HepG2 (cell line): ENCODE data around the gene MRRF. TPM values are rescaled to one million over a fixed set of nuclear protein-coding genes. Genes with fewer than 3 reads are reported as not detected.

ENCODE experiments used
- ATAC-seq: fragments of 200-7000 bp; cut with Tn5 transposase; 3 replicates; pipeline ENCODE4 v1.9.1; 2020; ENCODE audit warnings: mild to moderate bottlenecking, moderate library complexity
- BruUV-seq: library from RNA; stranded (reverse); fragments of 400-500 nt; replicated peaks from 2 replicates; lab custom pipeline; 2021; lab: Mats Ljungman, UMichigan
- CTCF ChIA-PET: fragments of 300-600 bp; formaldehyde crosslinking; extraction: SDS; loops from one replicate; lab custom pipeline; 2021; ENCODE audit warnings: low total read pairs, inconsistent platforms, low intra/inter-chr PET ratio; lab: Yijun Ruan, JAX
- POLR2A ChIA-PET: fragments of 350-600 bp; sonication (Branson Sonifier 250); formaldehyde crosslinking; loops from one replicate; lab custom pipeline; 2020; ENCODE audit warnings: antibody characterized with exemption, inconsistent platforms; lab: Yijun Ruan, JAX
- DNase-seq: peaks from one replicate; pipeline ENCODE4 v3.0.0-alpha.2; 2015; ENCODE audit warnings: low spot score
- FAIRE-seq: peaks from 3 replicates; lab custom pipeline; 2011; peaks lifted over from hg19 to GRCh38; lab: Jason Lieb, UNC
- H2AFZ ChIP-seq: one replicate; pipeline ENCODE4 v1.6.1; 2011; ENCODE audit warnings: low read length, inconsistent platforms
- H3K27ac ChIP-seq: fragments of 300-600 bp; 3 replicates; pipeline ENCODE4 v1.8.0; 2011; ENCODE audit warnings: mixed run types, mild to moderate bottlenecking, mixed read lengths, low read length, inconsistent platforms; ENCODE audit not compliant: insufficient read depth; ENCODE audit errors: extremely low read length
- H3K27me3 ChIP-seq, 2 experiments: fragments of 200-600 bp in 1 of 2; 2 replicates in 1 of 2; 3 replicates in 1 of 2; pipeline versions ENCODE4 v1.6.0 to v1.8.0; 2011; ENCODE audit warnings: low read length in 2 of 2, mild to moderate bottlenecking in 2 of 2, moderate library complexity in 2 of 2, inconsistent platforms in 1 of 2; ENCODE audit not compliant: insufficient read depth in 2 of 2, control insufficient read depth in 1 of 2
- H3K36me3 ChIP-seq, 2 experiments: fragments of 200-600 bp in 1 of 2; replicated peaks in 1 of 2; 2 replicates in 1 of 2; 3 replicates in 1 of 2; pipeline versions ENCODE4 v1.5.1 to v1.8.0; 2011; ENCODE audit warnings: low read length in 2 of 2, inconsistent platforms in 1 of 2; ENCODE audit not compliant: insufficient read depth in 2 of 2, control insufficient read depth in 1 of 2
- H3K4me1 ChIP-seq: 2 replicates; pipeline ENCODE4 v1.5.1; 2012; ENCODE audit warnings: low read length, inconsistent platforms; ENCODE audit not compliant: insufficient read depth
- H3K4me2 ChIP-seq: 2 replicates; pipeline ENCODE4 v1.6.0; 2011; ENCODE audit warnings: low read depth, low read length, inconsistent platforms
- H3K4me3 ChIP-seq, 3 experiments: fragments of 200-600 bp in 1 of 3; sonication (generic), shearing (Covaris generic) in 1 of 3; replicated peaks in 1 of 3; 2 replicates each; pipeline ENCODE4 v1.5.1; 2011 to 2016; ENCODE audit warnings: low read length in 3 of 3, inconsistent platforms in 2 of 3, low read depth in 2 of 3, mild to moderate bottlenecking in 2 of 3, control low read depth in 1 of 3, mixed read lengths in 1 of 3; ENCODE audit not compliant: insufficient read depth in 1 of 3
- H3K79me2 ChIP-seq: one replicate; pipeline ENCODE4 v1.6.1; 2011; ENCODE audit warnings: low read length, inconsistent platforms; ENCODE audit not compliant: insufficient read depth
- H3K9ac ChIP-seq: 2 replicates; pipeline ENCODE4 v1.6.0; 2011; ENCODE audit warnings: mild to moderate bottlenecking, low read depth, low read length, inconsistent platforms; ENCODE audit not compliant: insufficient read depth
- H3K9me3 ChIP-seq: 2 replicates; pipeline ENCODE4 v1.5.1; 2012; ENCODE audit warnings: mild to moderate bottlenecking, low read length
- H4K20me1 ChIP-seq: 2 replicates; pipeline ENCODE4 v1.6.0; 2011; ENCODE audit warnings: inconsistent platforms, mild to moderate bottlenecking, low read length, moderate library complexity; ENCODE audit not compliant: insufficient read depth
- CAMTA2 ChIP-seq: sonication (generic); formaldehyde crosslinking; IDR thresholded peaks from 2 replicates; pipeline ENCODE4 v1.4.0; 2020; ENCODE audit warnings: mild to moderate bottlenecking, missing genetic modification reagents, borderline replicate concordance
- CBX5 ChIP-seq: sonication (generic); formaldehyde crosslinking; IDR thresholded peaks from 2 replicates; pipeline ENCODE4 v1.4.0; 2020; ENCODE audit warnings: missing genetic modification reagents, borderline replicate concordance
- FOXO1 ChIP-seq: sonication (generic); formaldehyde crosslinking; IDR thresholded peaks from 2 replicates; pipeline ENCODE4 v1.4.0; 2020; ENCODE audit warnings: missing genetic modification reagents
- HDAC2 ChIP-seq: sonication (generic); formaldehyde crosslinking; IDR thresholded peaks from 2 replicates; pipeline ENCODE4 v1.4.0; 2020; ENCODE audit warnings: missing genetic modification reagents
- HDAC6 ChIP-seq: fragments of 200-600 bp; sonication (generic); IDR thresholded peaks from 2 replicates; pipeline ENCODE4 v1.7.0; 2017; ENCODE audit warnings: mild to moderate bottlenecking, antibody characterized with exemption, low read length, low read depth
- MEIS2 ChIP-seq: sonication (generic); formaldehyde crosslinking; IDR thresholded peaks from 2 replicates; pipeline ENCODE4 v1.9.0; 2021; ENCODE audit warnings: mild to moderate bottlenecking, missing genetic modification reagents
- NR2F6 ChIP-seq, 2 experiments: IDR thresholded peaks; 2 replicates each; pipeline ENCODE4 v1.6.1; 2016; ENCODE audit warnings: antibody characterized with exemption in 1 of 2, mild to moderate bottlenecking in 1 of 2
- PCBP1 ChIP-seq: fragments of 200-400 bp; formaldehyde crosslinking; IDR thresholded peaks from 2 replicates; pipeline ENCODE4 v1.6.1; 2017; ENCODE audit warnings: mild to moderate bottlenecking, low read depth, low read length, borderline replicate concordance
- SRSF9 ChIP-seq: fragments of 200-400 bp; formaldehyde crosslinking; IDR thresholded peaks from 2 replicates; pipeline ENCODE4 v1.6.1; 2018; ENCODE audit warnings: borderline replicate concordance, mild to moderate bottlenecking, low read depth, low read length; ENCODE audit not compliant: insufficient read depth, poor library complexity, severe bottlenecking
- ZNF234 ChIP-seq: sonication (generic); formaldehyde crosslinking; conservative IDR thresholded peaks from 2 replicates; pipeline ENCODE4 v1.5.1; 2020; ENCODE audit warnings: mild to moderate bottlenecking, missing genetic modification reagents
- ZNF24 ChIP-seq: fragments of 450-650 bp; IDR thresholded peaks from 2 replicates; pipeline ENCODE4 v1.6.1; 2017; ENCODE audit warnings: antibody characterized with exemption, mild to moderate bottlenecking
- ZNF30 ChIP-seq: sonication (generic); formaldehyde crosslinking; IDR thresholded peaks from 2 replicates; pipeline ENCODE4 v1.5.0; 2020; ENCODE audit warnings: mild to moderate bottlenecking, missing genetic modification reagents
- ZNF567 ChIP-seq: sonication (generic); formaldehyde crosslinking; IDR thresholded peaks from 2 replicates; pipeline ENCODE4 v1.8.1; 2023; ENCODE audit warnings: mild to moderate bottlenecking, missing genetic modification reagents, borderline replicate concordance
- ZNF768 ChIP-seq: sonication (generic); formaldehyde crosslinking; IDR thresholded peaks from 2 replicates; pipeline ENCODE4 v1.4.0; 2020; ENCODE audit warnings: missing genetic modification reagents
- WGBS: methylation state at CpG from one replicate; pipeline ENCODE4 v1.1.6; 2017; ENCODE audit warnings: low lambda C conversion rate; 5-methylcytosine and 5-hydroxymethylcytosine counted together
- in situ Hi-C: cut with HindIII; loops from 2 replicates; pipeline ENCODE4 v1.10.0; 2017; ENCODE audit warnings: low pct_unique_long_range_greater_than_20kb; ENCODE audit not compliant: extremely low pct_ligation_motif_present
- intact Hi-C: fragments of 100-400 bp; cut with micrococcal nuclease; formaldehyde crosslinking; loops from one replicate; pipeline ENCODE4 v1.10.0; 2022; ENCODE audit not compliant: unreplicated experiment
- polyA plus RNA-seq, 8 experiments: library from polyadenylated mRNA; depleted of rRNA in 3 of 8; stranded (reverse) in 7 of 8; unstranded in 1 of 8; fragments of >200 nt; fragmentation: Illumina TruSeq in 4 of 8; extraction: Trizol in 4 of 8; gene quantifications; 2 replicates each; pipeline versions ENCODE4 v1.2.1 to v1.2.3, GENCODE V29; 2011 to 2016; ENCODE audit warnings: low read depth in 4 of 8, missing spikeins in 1 of 8, mixed read lengths in 1 of 8; ENCODE audit not compliant: insufficient read depth in 1 of 8
- total RNA-seq, 5 experiments: library from RNA; depleted of rRNA; stranded (reverse); fragments of >200 nt; fragmentation: Illumina TruSeq; extraction: Trizol; gene quantifications; 2 replicates each; pipeline ENCODE4 v1.2.3, GENCODE V29; 2016; ENCODE audit warnings: low read depth in 1 of 5
- TF ChIP-seq, protein P1 (sequence below): IDR thresholded peaks from 2 replicates; pipeline ENCODE4 v1.6.1; 2018; ENCODE audit warnings: missing genetic modification reagents
- TF ChIP-seq, protein P2 (sequence below): IDR thresholded peaks from 2 replicates; pipeline ENCODE4 v1.6.1; 2016; ENCODE audit warnings: low read depth, missing genetic modification reagents, missing compliant biosample characterization
- TF ChIP-seq, protein P3 (sequence below): sonication (generic); formaldehyde crosslinking; IDR thresholded peaks from 2 replicates; pipeline ENCODE4 v1.9.0; 2021; ENCODE audit warnings: missing genetic modification reagents, borderline replicate concordance

Gene MRRF
- total and polyA plus RNA-seq, 2 of the 13 experiments (the other 11 are each of a cell fraction or from before 2014, with no cell fraction given): 37.3 to 44.3 TPM

DNA sequence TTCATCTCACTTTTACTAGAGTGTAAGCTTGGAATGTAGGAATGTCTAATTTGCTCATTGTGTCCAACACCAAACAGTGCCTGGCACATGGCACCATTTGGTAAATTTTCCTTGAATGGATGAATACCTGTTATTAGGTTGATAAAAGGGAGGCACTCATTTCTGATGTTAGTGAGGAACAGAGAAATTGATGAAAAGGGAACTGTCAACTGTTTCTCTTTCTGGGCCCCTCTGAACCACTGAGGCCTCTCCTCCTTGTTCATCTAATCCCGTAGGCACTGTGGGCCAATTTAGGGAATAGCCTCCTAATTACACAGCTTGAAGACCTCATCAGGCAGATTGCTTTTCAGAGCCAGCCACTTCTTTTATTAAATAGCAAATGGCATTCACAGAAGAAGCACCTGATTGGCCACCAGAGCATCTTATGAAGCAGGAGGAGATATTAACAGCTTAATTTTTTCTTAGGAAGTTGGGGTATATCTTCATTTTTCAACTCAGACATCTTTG is 22.6 kb downstream of the MRRF start:
- no peak for FAIRE-seq
- Histone ChIP-seq H2AFZ (no peak overlapping the region), H3K4me1 (no peaks in the 10 kb centered on the region), H3K9me3 (no peaks in the 10 kb centered on the region), H3K79me2 (no peaks in the 10 kb centered on the region), H3K27me3 (no peaks in the 10 kb centered on the region), H3K9ac (no peak overlapping the region), H3K4me2 (no peak overlapping the region), H3K27ac (no peak overlapping the region), H4K20me1 (no peaks in the 10 kb centered on the region), H3K4me3 (no peak overlapping the region), H3K36me3 (peaks cover 15 to 66% of the 10 kb centered on the region in 2 experiments)
- intact Hi-C loops: no loop called here
- POLR2A ChIA-PET: no interaction called here
- DNase-seq: no peak
- CTCF ChIA-PET: no interaction called here
- no peak for ATAC-seq
- in situ Hi-C loops: no loop called here
- no peak for TF ChIP-seq FOXO1
- TF ChIP-seq CAMTA2 (CRISPR knock-in tag): no peak
- TF ChIP-seq SRSF9: no peak
- TF ChIP-seq ZNF24: no peak
- TF ChIP-seq HDAC2 (CRISPR knock-in tag): no peak
- TF ChIP-seq, protein P1, sequence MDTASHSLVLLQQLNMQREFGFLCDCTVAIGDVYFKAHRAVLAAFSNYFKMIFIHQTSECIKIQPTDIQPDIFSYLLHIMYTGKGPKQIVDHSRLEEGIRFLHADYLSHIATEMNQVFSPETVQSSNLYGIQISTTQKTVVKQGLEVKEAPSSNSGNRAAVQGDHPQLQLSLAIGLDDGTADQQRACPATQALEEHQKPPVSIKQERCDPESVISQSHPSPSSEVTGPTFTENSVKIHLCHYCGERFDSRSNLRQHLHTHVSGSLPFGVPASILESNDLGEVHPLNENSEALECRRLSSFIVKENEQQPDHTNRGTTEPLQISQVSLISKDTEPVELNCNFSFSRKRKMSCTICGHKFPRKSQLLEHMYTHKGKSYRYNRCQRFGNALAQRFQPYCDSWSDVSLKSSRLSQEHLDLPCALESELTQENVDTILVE (CRISPR knock-in tag): no peak
- TF ChIP-seq ZNF234: no peak
- no peak for TF ChIP-seq CBX5 (CRISPR knock-in tag)
- TF ChIP-seq ZNF30 (CRISPR knock-in tag): no peak
- TF ChIP-seq, protein P2, sequence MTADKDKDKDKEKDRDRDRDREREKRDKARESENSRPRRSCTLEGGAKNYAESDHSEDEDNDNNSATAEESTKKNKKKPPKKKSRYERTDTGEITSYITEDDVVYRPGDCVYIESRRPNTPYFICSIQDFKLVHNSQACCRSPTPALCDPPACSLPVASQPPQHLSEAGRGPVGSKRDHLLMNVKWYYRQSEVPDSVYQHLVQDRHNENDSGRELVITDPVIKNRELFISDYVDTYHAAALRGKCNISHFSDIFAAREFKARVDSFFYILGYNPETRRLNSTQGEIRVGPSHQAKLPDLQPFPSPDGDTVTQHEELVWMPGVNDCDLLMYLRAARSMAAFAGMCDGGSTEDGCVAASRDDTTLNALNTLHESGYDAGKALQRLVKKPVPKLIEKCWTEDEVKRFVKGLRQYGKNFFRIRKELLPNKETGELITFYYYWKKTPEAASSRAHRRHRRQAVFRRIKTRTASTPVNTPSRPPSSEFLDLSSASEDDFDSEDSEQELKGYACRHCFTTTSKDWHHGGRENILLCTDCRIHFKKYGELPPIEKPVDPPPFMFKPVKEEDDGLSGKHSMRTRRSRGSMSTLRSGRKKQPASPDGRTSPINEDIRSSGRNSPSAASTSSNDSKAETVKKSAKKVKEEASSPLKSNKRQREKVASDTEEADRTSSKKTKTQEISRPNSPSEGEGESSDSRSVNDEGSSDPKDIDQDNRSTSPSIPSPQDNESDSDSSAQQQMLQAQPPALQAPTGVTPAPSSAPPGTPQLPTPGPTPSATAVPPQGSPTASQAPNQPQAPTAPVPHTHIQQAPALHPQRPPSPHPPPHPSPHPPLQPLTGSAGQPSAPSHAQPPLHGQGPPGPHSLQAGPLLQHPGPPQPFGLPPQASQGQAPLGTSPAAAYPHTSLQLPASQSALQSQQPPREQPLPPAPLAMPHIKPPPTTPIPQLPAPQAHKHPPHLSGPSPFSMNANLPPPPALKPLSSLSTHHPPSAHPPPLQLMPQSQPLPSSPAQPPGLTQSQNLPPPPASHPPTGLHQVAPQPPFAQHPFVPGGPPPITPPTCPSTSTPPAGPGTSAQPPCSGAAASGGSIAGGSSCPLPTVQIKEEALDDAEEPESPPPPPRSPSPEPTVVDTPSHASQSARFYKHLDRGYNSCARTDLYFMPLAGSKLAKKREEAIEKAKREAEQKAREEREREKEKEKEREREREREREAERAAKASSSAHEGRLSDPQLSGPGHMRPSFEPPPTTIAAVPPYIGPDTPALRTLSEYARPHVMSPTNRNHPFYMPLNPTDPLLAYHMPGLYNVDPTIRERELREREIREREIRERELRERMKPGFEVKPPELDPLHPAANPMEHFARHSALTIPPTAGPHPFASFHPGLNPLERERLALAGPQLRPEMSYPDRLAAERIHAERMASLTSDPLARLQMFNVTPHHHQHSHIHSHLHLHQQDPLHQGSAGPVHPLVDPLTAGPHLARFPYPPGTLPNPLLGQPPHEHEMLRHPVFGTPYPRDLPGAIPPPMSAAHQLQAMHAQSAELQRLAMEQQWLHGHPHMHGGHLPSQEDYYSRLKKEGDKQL (CRISPR knock-in tag): no peak
- TF ChIP-seq ZNF567 (CRISPR knock-in tag): no peak
- TF ChIP-seq HDAC6: no peak
- no peak for TF ChIP-seq PCBP1
- TF ChIP-seq, protein P3, sequence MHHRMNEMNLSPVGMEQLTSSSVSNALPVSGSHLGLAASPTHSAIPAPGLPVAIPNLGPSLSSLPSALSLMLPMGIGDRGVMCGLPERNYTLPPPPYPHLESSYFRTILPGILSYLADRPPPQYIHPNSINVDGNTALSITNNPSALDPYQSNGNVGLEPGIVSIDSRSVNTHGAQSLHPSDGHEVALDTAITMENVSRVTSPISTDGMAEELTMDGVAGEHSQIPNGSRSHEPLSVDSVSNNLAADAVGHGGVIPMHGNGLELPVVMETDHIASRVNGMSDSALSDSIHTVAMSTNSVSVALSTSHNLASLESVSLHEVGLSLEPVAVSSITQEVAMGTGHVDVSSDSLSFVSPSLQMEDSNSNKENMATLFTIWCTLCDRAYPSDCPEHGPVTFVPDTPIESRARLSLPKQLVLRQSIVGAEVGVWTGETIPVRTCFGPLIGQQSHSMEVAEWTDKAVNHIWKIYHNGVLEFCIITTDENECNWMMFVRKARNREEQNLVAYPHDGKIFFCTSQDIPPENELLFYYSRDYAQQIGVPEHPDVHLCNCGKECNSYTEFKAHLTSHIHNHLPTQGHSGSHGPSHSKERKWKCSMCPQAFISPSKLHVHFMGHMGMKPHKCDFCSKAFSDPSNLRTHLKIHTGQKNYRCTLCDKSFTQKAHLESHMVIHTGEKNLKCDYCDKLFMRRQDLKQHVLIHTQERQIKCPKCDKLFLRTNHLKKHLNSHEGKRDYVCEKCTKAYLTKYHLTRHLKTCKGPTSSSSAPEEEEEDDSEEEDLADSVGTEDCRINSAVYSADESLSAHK (CRISPR knock-in tag): no peak
- TF ChIP-seq MEIS2: no peak
- no peak for TF ChIP-seq NR2F6 (IDR thresholded peaks at IDR 0.05)
- no peak for TF ChIP-seq NR2F6 (CRISPR knock-in tag; IDR thresholded peaks at IDR 0.05)
- no peak for TF ChIP-seq ZNF768 (CRISPR knock-in tag)
- 100% methylated on average over 1 of the region's 1 CpG for WGBS
- BruUV-seq: no TSS peak
